ENCODE results near the gene FGD5.

FGD5 gene

DNA sequence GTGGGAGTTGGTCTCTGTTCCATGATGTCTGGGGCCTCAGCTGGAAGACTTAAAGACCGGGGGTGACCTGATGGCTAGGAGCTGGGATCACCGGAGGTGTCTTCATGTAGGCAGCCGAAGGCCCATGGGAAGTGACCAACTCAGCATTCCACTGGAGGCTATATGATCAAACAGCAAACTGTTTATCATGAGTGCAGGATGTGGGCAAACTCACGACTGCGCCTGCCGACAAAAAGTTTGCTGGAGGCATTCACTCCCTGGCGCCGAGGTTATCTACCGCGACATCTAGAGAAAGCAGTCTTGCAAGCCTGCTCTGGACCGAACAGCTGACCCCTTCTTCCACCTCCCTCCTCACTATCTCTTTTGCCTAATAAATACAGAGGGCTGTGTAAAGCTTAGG lies 65.9 kb downstream of the FGD5 start:
- Histone ChIP-seq H3K18ac (ENCODE audit: low read depth in 1 of 2, low read length in 2 of 2) (no peak overlapping the region), H3K4ac (ENCODE audit: low read depth in 1 of 2, low read length in 2 of 2) (no peak overlapping the region), H2BK12ac (ENCODE audit: low read length in 2 of 2) (no peak overlapping the region), H4K91ac (ENCODE audit: low read length) (no peak overlapping the region), H2AK5ac (ENCODE audit: low read length, severe bottlenecking) (no peak overlapping the region), H3K9ac (ENCODE audit: low read length) (no peak overlapping the region), H3K79me1 (replicated peaks; ENCODE audit: low read length, poor library complexity, severe bottlenecking) (no peaks in the 10 kb centered on the region), H3K4me3 (ENCODE audit: insufficient read depth in 1 of 2, low read depth in 1 of 2, low read length in 2 of 2) (no peak overlapping the region), H3K27ac (ENCODE audit: low read length, poor library complexity, severe bottlenecking) (no peak overlapping the region), H3K9me3 (ENCODE audit: control insufficient read depth, low read length) (no peaks in the 10 kb centered on the region), H2BK120ac (ENCODE audit: low read depth, low read length) (no peak overlapping the region), H3K4me1 (ENCODE audit: control insufficient read depth, insufficient read depth, low read depth, low read length) (no peaks in the 10 kb centered on the region), H2AFZ (ENCODE audit: low read depth, low read length) (no peak overlapping the region), H3K4me2 (ENCODE audit: low read length, poor library complexity, severe bottlenecking) (no peak overlapping the region), H2BK15ac (ENCODE audit: low read depth, poor library complexity, severe bottlenecking) (no peak overlapping the region), H3K14ac (ENCODE audit: low read length in 2 of 2) (no peak overlapping the region), H3K36me3 (ENCODE audit: control insufficient read depth in 1 of 2, insufficient read depth in 2 of 2, low read depth in 1 of 2, low read length in 2 of 2) (no peaks in the 10 kb centered on the region), H2BK5ac (ENCODE audit: low read depth, low read length, poor library complexity, severe bottlenecking) (no peak overlapping the region), H4K8ac (ENCODE audit: low read length) (no peak overlapping the region), H3K27me3 (ENCODE audit: control insufficient read depth in 1 of 2, insufficient read depth in 1 of 2, low read length in 2 of 2) (peaks cover 7 to 66% of the 10 kb centered on the region in 2 experiments), H3K23ac (ENCODE audit: low read length in 2 of 2) (no peak overlapping the region)
- no peak for DNase-seq
- WGBS, result 85% methylated on average over 11 of the region's 11 CpGs

- no peak overlapping the region for H4K8ac ChIP-seq (ENCODE audit: low read length)
- peaks cover 9 to 67% of the 10 kb centered on the region in 2 experiments for H3K27me3 ChIP-seq (ENCODE audit: control insufficient read depth in 1 of 2, insufficient read depth in 1 of 2, low read length in 2 of 2)
- no peak overlapping the region for H2BK120ac ChIP-seq (ENCODE audit: low read depth, low read length)
- no peaks in the 10 kb centered on the region for H3K79me1 ChIP-seq (replicated peaks; ENCODE audit: low read length, poor library complexity, severe bottlenecking)
- no peak overlapping the region for H3K9ac ChIP-seq (ENCODE audit: low read length)
- no peaks in the 10 kb centered on the region for H3K9me3 ChIP-seq (ENCODE audit: control insufficient read depth, low read length)
- no peak overlapping the region for H2BK5ac ChIP-seq (ENCODE audit: low read depth, low read length, poor library complexity, severe bottlenecking)
- 93% methylated on average over 9 of the region's 13 CpGs for WGBS
- H2BK12ac ChIP-seq (ENCODE audit: low read length in 2 of 2), result no peak overlapping the region
- no peak for DNase-seq
- H3K14ac ChIP-seq (ENCODE audit: low read length in 2 of 2), result no peak overlapping the region
- no peak overlapping the region for H2AFZ ChIP-seq (ENCODE audit: low read depth, low read length)
- no peaks in the 10 kb centered on the region for H3K4me1 ChIP-seq (ENCODE audit: control insufficient read depth, insufficient read depth, low read depth, low read length)
- H3K36me3 ChIP-seq (ENCODE audit: control insufficient read depth in 1 of 2, insufficient read depth in 2 of 2, low read depth in 1 of 2, low read length in 2 of 2), result no peaks in the 10 kb centered on the region
- no peak overlapping the region for H3K27ac ChIP-seq (ENCODE audit: low read length, poor library complexity, severe bottlenecking)
- no peak overlapping the region for H3K4me2 ChIP-seq (ENCODE audit: low read length, poor library complexity, severe bottlenecking)
- H2AK5ac ChIP-seq (ENCODE audit: low read length, severe bottlenecking), result no peak overlapping the region
- H3K18ac ChIP-seq (ENCODE audit: low read depth in 1 of 2, low read length in 2 of 2), result no peak overlapping the region
- H2BK15ac ChIP-seq (ENCODE audit: low read depth, poor library complexity, severe bottlenecking), result no peak overlapping the region
- no peak overlapping the region for H3K4me3 ChIP-seq (ENCODE audit: insufficient read depth in 1 of 2, low read depth in 1 of 2, low read length in 2 of 2)
- no peak overlapping the region for H3K23ac ChIP-seq (ENCODE audit: low read length in 2 of 2)
- H3K4ac ChIP-seq (ENCODE audit: low read depth in 1 of 2, low read length in 2 of 2), result no peak overlapping the region
- H4K91ac ChIP-seq (ENCODE audit: low read length), result no peak overlapping the region
These were observed 66.5 kb downstream of the FGD5 start for GRCh38 chr3:14885307-14885706.

GRCh38 chr3:14886101-14886500 lies 67.3 kb downstream of the FGD5 start:
- no peak overlapping the region for H2AK5ac ChIP-seq (ENCODE audit: low read length, severe bottlenecking)
- H3K4ac ChIP-seq (ENCODE audit: low read depth in 1 of 2, low read length in 2 of 2), result no peak overlapping the region
- no peak overlapping the region for H2BK15ac ChIP-seq (ENCODE audit: low read depth, poor library complexity, severe bottlenecking)
- no peaks in the 10 kb centered on the region for H3K9me3 ChIP-seq (ENCODE audit: control insufficient read depth, low read length)
- 89% methylated on average over 3 of the region's 3 CpGs for WGBS
- H3K36me3 ChIP-seq (ENCODE audit: control insufficient read depth in 1 of 2, insufficient read depth in 2 of 2, low read depth in 1 of 2, low read length in 2 of 2), result no peaks in the 10 kb centered on the region
- no peaks in the 10 kb centered on the region for H3K79me1 ChIP-seq (replicated peaks; ENCODE audit: low read length, poor library complexity, severe bottlenecking)
- peaks cover 9 to 67% of the 10 kb centered on the region in 2 experiments for H3K27me3 ChIP-seq (ENCODE audit: control insufficient read depth in 1 of 2, insufficient read depth in 1 of 2, low read length in 2 of 2)
- no peak overlapping the region for H4K8ac ChIP-seq (ENCODE audit: low read length)
- no peak overlapping the region for H2BK5ac ChIP-seq (ENCODE audit: low read depth, low read length, poor library complexity, severe bottlenecking)
- no peak overlapping the region for H3K4me2 ChIP-seq (ENCODE audit: low read length, poor library complexity, severe bottlenecking)
- H4K91ac ChIP-seq (ENCODE audit: low read length), result no peak overlapping the region
- H3K27ac ChIP-seq (ENCODE audit: low read length, poor library complexity, severe bottlenecking), result no peak overlapping the region
- H2BK12ac ChIP-seq (ENCODE audit: low read length in 2 of 2), result no peak overlapping the region
- no peaks in the 10 kb centered on the region for H3K4me1 ChIP-seq (ENCODE audit: control insufficient read depth, insufficient read depth, low read depth, low read length)
- no peak overlapping the region for H3K18ac ChIP-seq (ENCODE audit: low read depth in 1 of 2, low read length in 2 of 2)
- H2AFZ ChIP-seq (ENCODE audit: low read depth, low read length), result no peak overlapping the region
- no peak overlapping the region for H3K23ac ChIP-seq (ENCODE audit: low read length in 2 of 2)
- DNase-seq, result no peak
- H3K9ac ChIP-seq (ENCODE audit: low read length), result no peak overlapping the region
- peak overlapping the region in 1 of 2 experiments; percentile 53 for H3K14ac ChIP-seq (ENCODE audit: low read length in 2 of 2)
- H3K4me3 ChIP-seq (ENCODE audit: insufficient read depth in 1 of 2, low read depth in 1 of 2, low read length in 2 of 2), result no peak overlapping the region
- H2BK120ac ChIP-seq (ENCODE audit: low read depth, low read length), result no peak overlapping the region

DNA sequence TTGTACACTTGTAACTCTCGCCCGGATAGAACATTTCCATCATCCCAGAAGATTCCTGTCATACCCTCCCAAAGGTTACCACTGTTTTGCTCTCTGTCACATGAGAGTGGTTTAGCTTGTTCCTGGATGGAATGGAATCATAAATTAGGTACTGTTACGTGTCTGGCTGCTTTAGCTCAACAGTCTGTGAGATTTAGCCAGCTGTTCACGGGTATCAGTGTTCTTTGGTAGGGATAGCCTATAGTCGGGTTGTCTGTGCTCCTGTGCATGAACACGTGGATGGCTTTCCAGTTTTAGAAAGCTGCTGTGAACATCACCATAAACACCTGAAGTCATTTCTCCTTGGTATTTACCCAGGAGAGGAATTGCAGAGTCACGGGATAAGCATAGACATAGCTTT lies 70.4 kb downstream of the FGD5 start:
- no peak overlapping the region for H2BK15ac ChIP-seq (ENCODE audit: low read depth, poor library complexity, severe bottlenecking)
- 74% methylated on average over 4 of the region's 7 CpGs for WGBS
- peaks cover 4 to 64% of the 10 kb centered on the region in 2 experiments for H3K27me3 ChIP-seq (ENCODE audit: control insufficient read depth in 1 of 2, insufficient read depth in 1 of 2, low read length in 2 of 2)
- no peak overlapping the region for H2AK5ac ChIP-seq (ENCODE audit: low read length, severe bottlenecking)
- H2BK12ac ChIP-seq (ENCODE audit: low read length in 2 of 2), result no peak overlapping the region
- no peaks in the 10 kb centered on the region for H3K36me3 ChIP-seq (ENCODE audit: control insufficient read depth in 1 of 2, insufficient read depth in 2 of 2, low read depth in 1 of 2, low read length in 2 of 2)
- no peak overlapping the region for H3K4me3 ChIP-seq (ENCODE audit: insufficient read depth in 1 of 2, low read depth in 1 of 2, low read length in 2 of 2)
- H3K14ac ChIP-seq (ENCODE audit: low read length in 2 of 2), result no peak overlapping the region
- H3K9me3 ChIP-seq (ENCODE audit: control insufficient read depth, low read length), result no peaks in the 10 kb centered on the region
- H2BK5ac ChIP-seq (ENCODE audit: low read depth, low read length, poor library complexity, severe bottlenecking), result no peak overlapping the region
- H3K79me1 ChIP-seq (replicated peaks; ENCODE audit: low read length, poor library complexity, severe bottlenecking), result no peaks in the 10 kb centered on the region
- H3K4me1 ChIP-seq (ENCODE audit: control insufficient read depth, insufficient read depth, low read depth, low read length), result no peaks in the 10 kb centered on the region
- no peak overlapping the region for H2AFZ ChIP-seq (ENCODE audit: low read depth, low read length)
- H3K18ac ChIP-seq (ENCODE audit: low read depth in 1 of 2, low read length in 2 of 2), result no peak overlapping the region
- H3K4ac ChIP-seq (ENCODE audit: low read depth in 1 of 2, low read length in 2 of 2), result no peak overlapping the region
- H3K4me2 ChIP-seq (ENCODE audit: low read length, poor library complexity, severe bottlenecking), result no peak overlapping the region
- no peak overlapping the region for H3K27ac ChIP-seq (ENCODE audit: low read length, poor library complexity, severe bottlenecking)
- no peak overlapping the region for H2BK120ac ChIP-seq (ENCODE audit: low read depth, low read length)
- no peak overlapping the region for H4K91ac ChIP-seq (ENCODE audit: low read length)
- DNase-seq, result no peak
- no peak overlapping the region for H3K23ac ChIP-seq (ENCODE audit: low read length in 2 of 2)
- H3K9ac ChIP-seq (ENCODE audit: low read length), result no peak overlapping the region
- H4K8ac ChIP-seq (ENCODE audit: low read length), result no peak overlapping the region
